Gastroesophageal sphincter (tissue), 3 donors: ENCODE measurements around the gene PHF11.

Source experiments
- CTCF ChIP-seq, 4 experiments: fragments of 200-600 bp in 2 of 4; fragments of 450-650 bp in 2 of 4; sonication (generic) in 1 of 4; IDR thresholded peaks; one replicate each; pipeline ENCODE4 v1.5.1; 2017 to 2019; ENCODE audit warnings: antibody characterized with exemption in 4 of 4, mild to moderate bottlenecking in 2 of 4, moderate library complexity in 2 of 4
- EP300 ChIP-seq: sonication (generic); formaldehyde crosslinking; IDR thresholded peaks from one replicate; pipeline ENCODE4 v1.6.1; 2017; ENCODE audit warnings: antibody characterized with exemption, mild to moderate bottlenecking
- POLR2A ChIP-seq, 2 donors: fragments of 450-650 bp; IDR thresholded peaks; one replicate each; pipeline ENCODE4 v1.6.1; 2017; ENCODE audit warnings: antibody characterized with exemption in 2 of 2, mild to moderate bottlenecking in 2 of 2, moderate library complexity in 1 of 2
- POLR2AphosphoS5 ChIP-seq: sonication (generic); formaldehyde crosslinking; IDR thresholded peaks from one replicate; pipeline ENCODE4 v1.6.1; 2017; ENCODE audit warnings: antibody characterized with exemption

GRCh38 chr13:49532593-49532992 is 36.8 kb downstream of the PHF11 start:
- TF ChIP-seq POLR2A (IDR thresholded peaks at IDR 0.05) (no peak), CTCF (IDR thresholded peaks at IDR 0.05) (no peak), POLR2AphosphoS5 (no peak), EP300 (no peak)
